ENCODE measurements around the gene IL25.

IL25 gene

DNA sequence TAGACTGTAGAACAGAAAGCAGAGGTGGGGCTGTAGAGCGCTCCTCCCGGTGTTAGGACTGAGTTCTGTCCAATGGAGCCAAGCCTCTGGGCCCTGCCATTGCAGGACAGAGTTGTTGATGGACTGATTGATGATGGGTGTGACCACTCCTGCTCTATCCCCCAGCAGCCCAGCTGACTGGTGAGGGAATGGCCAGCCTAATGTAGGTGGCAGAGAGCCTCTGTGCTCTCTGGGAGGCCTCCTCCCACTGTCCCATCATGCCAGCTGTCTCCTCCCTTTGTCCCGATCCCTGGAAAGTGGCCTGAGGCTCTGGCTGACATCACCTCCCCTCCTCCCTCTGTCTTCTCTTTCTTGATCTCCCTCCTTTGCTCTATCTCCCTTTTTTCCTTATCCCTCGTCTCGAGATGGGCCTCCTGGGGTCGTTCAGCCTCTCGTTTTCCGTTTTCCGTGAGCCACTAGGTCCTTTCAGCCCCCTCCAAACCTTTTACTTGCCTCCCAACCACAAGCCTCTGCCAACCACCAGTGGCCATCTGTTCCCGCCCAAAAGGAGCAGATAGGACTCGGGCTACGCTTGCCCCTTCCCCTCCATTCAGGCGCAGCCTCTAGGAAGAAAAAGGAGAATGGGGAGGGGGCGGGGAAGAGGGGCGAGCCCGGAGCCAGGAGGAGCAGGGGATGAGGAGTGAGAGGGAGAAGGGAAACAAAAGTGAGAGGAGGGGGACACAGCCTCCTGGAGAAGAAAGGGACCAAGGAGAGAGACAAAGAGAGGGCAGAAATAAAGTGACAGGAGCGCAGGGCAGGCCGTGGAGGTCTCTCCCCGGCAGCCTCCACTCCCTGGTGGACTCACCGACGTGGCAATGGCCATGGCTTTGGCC lies 8.2 kb upstream of the IL25 start:
- Histone ChIP-seq H3K4ac (ENCODE audit: low read depth in 1 of 2, low read length in 2 of 2) (peak overlapping the region; percentile 69 to 93), H3K4me3 (ENCODE audit: insufficient read depth in 1 of 2, low read depth in 1 of 2, low read length in 2 of 2) (peak overlapping the region; percentile 65 to 66), H3K18ac (ENCODE audit: low read depth in 1 of 2, low read length in 2 of 2) (peak overlapping the region; percentile 54 to 98), H3K9ac (ENCODE audit: low read length) (peak overlapping the region; percentile 92), H3K79me1 (replicated peaks; ENCODE audit: low read length, poor library complexity, severe bottlenecking) (peaks cover 23% of the 10 kb centered on the region), H2BK15ac (ENCODE audit: low read depth, poor library complexity, severe bottlenecking) (no peak overlapping the region), H3K27ac (ENCODE audit: low read length, poor library complexity, severe bottlenecking) (no peak overlapping the region), H2BK120ac (ENCODE audit: low read depth, low read length) (no peak overlapping the region), H3K4me1 (ENCODE audit: control insufficient read depth, insufficient read depth, low read depth, low read length) (peaks cover 21% of the 10 kb centered on the region), H2BK12ac (ENCODE audit: low read length in 2 of 2) (peak overlapping the region in 1 of 2 experiments; percentile 60), H2AK5ac (ENCODE audit: low read length, severe bottlenecking) (no peak overlapping the region), H3K4me2 (ENCODE audit: low read length, poor library complexity, severe bottlenecking) (peak overlapping the region; percentile 93), H2AFZ (ENCODE audit: low read depth, low read length) (peak overlapping the region; percentile 66), H3K27me3 (ENCODE audit: control insufficient read depth in 1 of 2, insufficient read depth in 1 of 2, low read length in 2 of 2) (peaks cover 14 to 44% of the 10 kb centered on the region in 2 experiments), H3K36me3 (ENCODE audit: control insufficient read depth in 1 of 2, insufficient read depth in 2 of 2, low read depth in 1 of 2, low read length in 2 of 2) (peaks cover 0 to 13% of the 10 kb centered on the region in 2 experiments), H3K14ac (ENCODE audit: low read length in 2 of 2) (peak overlapping the region in 1 of 2 experiments; percentile 81), H4K8ac (ENCODE audit: low read length) (peak overlapping the region; percentile 39), H4K91ac (ENCODE audit: low read length) (peak overlapping the region; percentile 47), H3K23ac (ENCODE audit: low read length in 2 of 2) (no peak overlapping the region), H3K9me3 (ENCODE audit: control insufficient read depth, low read length) (no peaks in the 10 kb centered on the region), H2BK5ac (ENCODE audit: low read depth, low read length, poor library complexity, severe bottlenecking) (no peak overlapping the region)
- 8% methylated on average over 21 of the region's 21 CpGs for WGBS
- peak; percentile 60 for DNase-seq

DNA sequence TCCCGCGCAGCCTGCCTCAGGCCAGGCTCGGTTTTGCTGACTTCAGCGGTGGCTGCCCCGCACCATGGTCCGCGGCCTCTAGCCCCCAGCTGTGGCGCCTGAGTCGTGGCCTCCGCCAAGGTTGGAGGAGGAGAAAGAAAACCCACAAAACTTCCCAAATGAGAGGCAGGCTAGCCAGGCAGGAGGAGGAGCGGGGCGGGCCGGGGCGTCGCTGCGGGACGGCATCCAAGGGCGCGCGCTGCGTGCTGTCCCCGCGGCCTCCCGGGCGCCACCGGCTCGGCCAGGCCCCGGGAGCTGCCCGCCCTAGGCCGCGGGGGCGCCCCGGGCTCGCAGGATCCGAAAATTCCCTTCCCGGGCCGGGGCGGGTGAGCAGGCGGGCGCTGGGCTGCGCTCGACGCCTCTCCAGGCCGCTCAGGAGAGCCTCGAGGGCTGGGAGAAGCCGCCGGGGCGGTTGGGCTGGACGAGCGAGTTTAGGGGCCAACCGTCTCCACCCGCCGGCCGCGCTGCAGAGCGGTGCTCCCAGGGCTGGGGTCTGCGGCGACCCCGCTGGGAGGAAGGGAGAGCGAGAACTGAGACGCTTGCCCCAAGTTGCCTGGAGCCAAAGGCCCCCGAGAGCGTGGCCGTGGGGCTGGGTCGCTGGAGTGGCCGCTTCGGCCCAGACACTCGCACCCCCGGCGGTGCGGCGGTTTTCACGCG lies 7.4 kb upstream of the IL25 start, which contains the start of gene EFS:
EFS (minus strand) TSS at position 137 of the 696 bp plus-strand sequence. CDS start 147 bp downstream, outside the sequence.
- Histone ChIP-seq H4K8ac (ENCODE audit: low read length) (peak within 1 kb of the TSS; percentile 39), H2BK5ac (ENCODE audit: low read depth, low read length, poor library complexity, severe bottlenecking) (peak within 1 kb of the TSS; percentile 20), H4K91ac (ENCODE audit: low read length) (peak within 1 kb of the TSS; percentile 47), H3K9ac (ENCODE audit: low read length) (peak within 1 kb of the TSS; percentile 92), H3K79me1 (replicated peaks; ENCODE audit: low read length, poor library complexity, severe bottlenecking) (peaks cover 19% of the 10 kb centered on the region), H2BK15ac (ENCODE audit: low read depth, poor library complexity, severe bottlenecking) (peak within 1 kb of the TSS; percentile 91), H2BK12ac (ENCODE audit: low read length in 2 of 2) (peak within 1 kb of the TSS in 1 of 2 experiments; percentile 75), H2AFZ (ENCODE audit: low read depth, low read length) (peak within 1 kb of the TSS; percentile 66), H2BK120ac (ENCODE audit: low read depth, low read length) (peak within 1 kb of the TSS; percentile 74), H3K36me3 (ENCODE audit: control insufficient read depth in 1 of 2, insufficient read depth in 2 of 2, low read depth in 1 of 2, low read length in 2 of 2) (peaks cover 0 to 6% of the 10 kb centered on the region in 2 experiments), H3K18ac (ENCODE audit: low read depth in 1 of 2, low read length in 2 of 2) (peak within 1 kb of the TSS; percentile 54 to 98), H3K4me1 (ENCODE audit: control insufficient read depth, insufficient read depth, low read depth, low read length) (peaks cover 21% of the 10 kb centered on the region), H3K27ac (ENCODE audit: low read length, poor library complexity, severe bottlenecking) (peak within 1 kb of the TSS; percentile 18), H3K23ac (ENCODE audit: low read length in 2 of 2) (peak within 1 kb of the TSS in 1 of 2 experiments; percentile 32), H3K9me3 (ENCODE audit: control insufficient read depth, low read length) (no peaks in the 10 kb centered on the region), H3K4me3 (ENCODE audit: insufficient read depth in 1 of 2, low read depth in 1 of 2, low read length in 2 of 2) (peak within 1 kb of the TSS; percentile 65 to 66), H3K4me2 (ENCODE audit: low read length, poor library complexity, severe bottlenecking) (peak within 1 kb of the TSS; percentile 93), H2AK5ac (ENCODE audit: low read length, severe bottlenecking) (no peak within 1 kb of the TSS), H3K4ac (ENCODE audit: low read depth in 1 of 2, low read length in 2 of 2) (peak within 1 kb of the TSS; percentile 69 to 93), H3K27me3 (ENCODE audit: control insufficient read depth in 1 of 2, insufficient read depth in 1 of 2, low read length in 2 of 2) (peaks cover 22 to 49% of the 10 kb centered on the region in 2 experiments), H3K14ac (ENCODE audit: low read length in 2 of 2) (peak within 1 kb of the TSS; percentile 81 to 83)
- 1% methylated on average over 46 of the region's 74 CpGs for WGBS
- peak; percentile 52 for DNase-seq

- peak overlapping the region; percentile 47 for H4K91ac ChIP-seq (ENCODE audit: low read length)
- peak overlapping the region; percentile 93 for H3K4me2 ChIP-seq (ENCODE audit: low read length, poor library complexity, severe bottlenecking)
- H2BK12ac ChIP-seq (ENCODE audit: low read length in 2 of 2): peak overlapping the region in 1 of 2 experiments; percentile 75
- peak overlapping the region; percentile 39 for H4K8ac ChIP-seq (ENCODE audit: low read length)
- H3K27me3 ChIP-seq (ENCODE audit: control insufficient read depth in 1 of 2, insufficient read depth in 1 of 2, low read length in 2 of 2): peaks cover 28 to 55% of the 10 kb centered on the region in 2 experiments
- peak overlapping the region; percentile 20 for H2BK5ac ChIP-seq (ENCODE audit: low read depth, low read length, poor library complexity, severe bottlenecking)
- H2AK5ac ChIP-seq (ENCODE audit: low read length, severe bottlenecking): no peak overlapping the region
- no peaks in the 10 kb centered on the region for H3K9me3 ChIP-seq (ENCODE audit: control insufficient read depth, low read length)
- peak overlapping the region; percentile 91 for H2BK15ac ChIP-seq (ENCODE audit: low read depth, poor library complexity, severe bottlenecking)
- H3K4me1 ChIP-seq (ENCODE audit: control insufficient read depth, insufficient read depth, low read depth, low read length): peaks cover 18% of the 10 kb centered on the region
- H3K18ac ChIP-seq (ENCODE audit: low read depth in 1 of 2, low read length in 2 of 2): peak overlapping the region; percentile 54 to 98
- H3K4me3 ChIP-seq (ENCODE audit: insufficient read depth in 1 of 2, low read depth in 1 of 2, low read length in 2 of 2): peak overlapping the region; percentile 44 to 65
- H3K14ac ChIP-seq (ENCODE audit: low read length in 2 of 2): peak overlapping the region in 1 of 2 experiments; percentile 68
- H3K79me1 ChIP-seq (replicated peaks; ENCODE audit: low read length, poor library complexity, severe bottlenecking): peaks cover 12% of the 10 kb centered on the region
- H3K36me3 ChIP-seq (ENCODE audit: control insufficient read depth in 1 of 2, insufficient read depth in 2 of 2, low read depth in 1 of 2, low read length in 2 of 2): no peaks in the 10 kb centered on the region
- DNase-seq: peak; percentile 85
- peak overlapping the region; percentile 18 for H3K27ac ChIP-seq (ENCODE audit: low read length, poor library complexity, severe bottlenecking)
- H3K9ac ChIP-seq (ENCODE audit: low read length): peak overlapping the region; percentile 92
- H2BK120ac ChIP-seq (ENCODE audit: low read depth, low read length): peak overlapping the region; percentile 74
- H3K4ac ChIP-seq (ENCODE audit: low read depth in 1 of 2, low read length in 2 of 2): peak overlapping the region; percentile 69 to 81
- H2AFZ ChIP-seq (ENCODE audit: low read depth, low read length): peak overlapping the region; percentile 51
- WGBS: under 1% methylated on average over 36 of the region's 51 CpGs
- H3K23ac ChIP-seq (ENCODE audit: low read length in 2 of 2): peak overlapping the region in 1 of 2 experiments; percentile 32
These were observed 6.7 kb upstream of the IL25 start for GRCh38 chr14:23365732-23366425.

All from mesenchymal stem cell (in vitro differentiated cells and primary cell).